Femur (tissue), 1 donor: ENCODE measurements around the gene DOK7.

Experiments
- DNase-seq: peaks from one replicate; pipeline ENCODE4 v3.0.0-alpha.2; 2017

DOK7 gene

GRCh38 chr4:3464349-3464905 is 1.3 kb downstream of the DOK7 start:
- DNase-seq: no peak

- DNase-seq: no peak
These were observed 2.0 kb downstream of the DOK7 start for GRCh38 chr4:3464911-3465697.

- DNase-seq: no peak
These were observed 2.9 kb downstream of the DOK7 start for GRCh38 chr4:3465698-3466671.

- DNase-seq: no peak
These were observed 3.8 kb downstream of the DOK7 start for GRCh38 chr4:3466691-3467600.

GRCh38 chr4:3467601-3468031 is 4.5 kb downstream of the DOK7 start:
- no peak for DNase-seq

- DNase-seq: no peak
These were observed 5.0 kb downstream of the DOK7 start for GRCh38 chr4:3468154-3468553.

- no peak for DNase-seq
These were observed 5.7 kb downstream of the DOK7 start for GRCh38 chr4:3468804-3469203.

GRCh38 chr4:3469386-3470243 is 6.5 kb downstream of the DOK7 start:
- DNase-seq: no peak

GRCh38 chr4:3470244-3471097 is 7.4 kb downstream of the DOK7 start:
- no peak for DNase-seq

- DNase-seq: no peak
These were observed 8.1 kb downstream of the DOK7 start for GRCh38 chr4:3471098-3471760.

- DNase-seq: no peak
These were observed 8.8 kb downstream of the DOK7 start for GRCh38 chr4:3471886-3472285.

- no peak for DNase-seq
These were observed 9.5 kb downstream of the DOK7 start for GRCh38 chr4:3472411-3473141.

GRCh38 chr4:3473181-3473950 is 10.3 kb downstream of the DOK7 start:
- no peak for DNase-seq

GRCh38 chr4:3473996-3474765 is 11.1 kb downstream of the DOK7 start:
- no peak for DNase-seq

- no peak for DNase-seq
These were observed 12.1 kb downstream of the DOK7 start for GRCh38 chr4:3475041-3475712.

GRCh38 chr4:3475713-3476260 is 12.7 kb downstream of the DOK7 start:
- DNase-seq: no peak

- DNase-seq: no peak
These were observed 13.2 kb downstream of the DOK7 start for GRCh38 chr4:3476341-3476747.
